Psoas muscle (tissue), 8 donors: Measurements from ENCODE around the gene RGS5. TPM values are rescaled to one million over a fixed set of nuclear protein-coding genes. Genes with fewer than 3 reads are reported as not detected.
A peak's percentile ranks its signal among the peaks of the same experiment; 100 is the strongest.

ENCODE experiments used
- ATAC-seq, 4 donors: fragments of 200-7000 bp; cut with Tn5 transposase; one replicate each; pipeline ENCODE4 v1.9.1; 2020; ENCODE audit warnings: moderate library complexity in 3 of 4, mild to moderate bottlenecking in 2 of 4
- DNase-seq, 2 donors: peaks; one replicate each; pipeline ENCODE4 v3.0.0-alpha.2; 2020
- H3K27ac ChIP-seq: fragments of 200-600 bp; one replicate; pipeline ENCODE4 v1.8.0; 2022
- H3K27me3 ChIP-seq, 3 donors: fragments of 200-600 bp in 1 of 3; one replicate each; pipeline versions ENCODE4 v1.6.1 to v1.8.0; 2013 to 2022; ENCODE audit warnings: low read length in 2 of 3, mild to moderate bottlenecking in 2 of 3, moderate library complexity in 1 of 3; ENCODE audit not compliant: insufficient read depth in 3 of 3
- H3K36me3 ChIP-seq, 2 donors: fragments of 200-600 bp in 1 of 2; one replicate each; pipeline versions ENCODE4 v1.6.1 to v1.8.0; 2013 to 2022; ENCODE audit warnings: low read depth in 1 of 2, mild to moderate bottlenecking in 1 of 2, moderate library complexity in 1 of 2; ENCODE audit not compliant: insufficient read depth in 1 of 2
- H3K4me1 ChIP-seq: fragments of 200-600 bp; one replicate; pipeline ENCODE4 v1.8.0; 2022
- H3K4me3 ChIP-seq: fragments of 200-600 bp; one replicate; pipeline ENCODE4 v1.8.0; 2022; ENCODE audit warnings: mild to moderate bottlenecking
- H3K9me3 ChIP-seq: fragments of 200-600 bp; one replicate; pipeline ENCODE4 v1.8.0; 2022
- CTCF ChIP-seq: fragments of 200-600 bp; IDR thresholded peaks from one replicate; pipeline ENCODE4 v1.8.0; 2022; ENCODE audit warnings: antibody characterized with exemption
- WGBS, 3 donors: extraction: QIAGEN DNeasy Blood & Tissue Kit; methylation state at CpG; one replicate each; pipeline versions ENCODE4 v1.1.6 to v1.1.7; 2013; 5-methylcytosine and 5-hydroxymethylcytosine counted together
- intact Hi-C, 2 donors: fragments of 100-400 bp; cut with DNase I; formaldehyde crosslinking; loops; one replicate each; pipeline versions ENCODE4 v1.11.0 to v1.14.2; 2022
- polyA plus RNA-seq, 3 donors: library from polyadenylated mRNA; stranded (reverse); fragments of 200-250 nt; gene quantifications; one replicate each; pipeline ENCODE4 v1.2.3, GENCODE V29; 2013
- total RNA-seq, 4 donors: library from RNA; stranded (reverse); fragmentation: NEBNext Ultra II Directional in 2 of 4; extraction: Animal tissue kit (Norgen Biotek cat#: 25700) in 2 of 4; gene quantifications; one replicate each; pipeline versions ENCODE4 v1.2.1 to v1.2.4, GENCODE V29; 2021 to 2023
- donor health status: healthy with polysubstance abuse.
- donor health status: DM: no; HTN: no; CAD: no; lungs with moderate emphysema.
- donor health status: Bipolar disorder and iron deficiency.
- donor health status: healthy.
- donor health status: DM: yes; HTN: yes; CAD: no.
- donor health status: DM: no; HTN: no; CAD: no.
- donor health status: DM: no; HTN: no; CAD: no.
- donor health status: DM: yes; HTN: yes; CAD: no.

The RGS5 gene
- total and polyA plus RNA-seq, 7 donors, result 31.0 to 313 (median 109) TPM

- no peak for ATAC-seq
- H3K27me3 ChIP-seq, result peaks cover 0 to under 1% (median 0%) of the 10 kb centered on the region in 3 donors
- peaks cover 2% of the 10 kb centered on the region for H3K4me1 ChIP-seq
- peak overlapping the region; percentile 0 for H3K4me3 ChIP-seq
- no peak for DNase-seq
- no peak overlapping the region for H3K27ac ChIP-seq
- H3K9me3 ChIP-seq, result no peaks in the 10 kb centered on the region
- no peaks in the 10 kb centered on the region for H3K36me3 ChIP-seq
- intact Hi-C loops, result no loop called here
- no peak for TF ChIP-seq CTCF
- WGBS, 3 donors, result 59 to 81% (median 76%) methylated on average over 4 of the region's 4 CpGs
Measured at GRCh38 chr1:163197022-163197421, 5.7 kb downstream of the RGS5 start.

GRCh38 chr1:163196449-163196787 is 6.3 kb downstream of the RGS5 start:
- H3K9me3 ChIP-seq, result no peaks in the 10 kb centered on the region
- DNase-seq, result no peak
- no peak overlapping the region for H3K4me3 ChIP-seq
- no peaks in the 10 kb centered on the region for H3K27me3 ChIP-seq
- intact Hi-C loops, result no loop called here
- TF ChIP-seq CTCF, result no peak
- no peaks in the 10 kb centered on the region for H3K36me3 ChIP-seq
- peaks cover 2% of the 10 kb centered on the region for H3K4me1 ChIP-seq
- ATAC-seq, result no peak
- H3K27ac ChIP-seq, result no peak overlapping the region

- Histone ChIP-seq H3K4me3 (no peak overlapping the region), H3K27ac (no peak overlapping the region), H3K4me1 (peaks cover 2% of the 10 kb centered on the region), H3K9me3 (no peaks in the 10 kb centered on the region), H3K36me3 (no peaks in the 10 kb centered on the region), H3K27me3 (no peaks in the 10 kb centered on the region)
- whole genome bisulfite sequencing, 3 donors, result 63 to 67% (median 66%) methylated on average over 5 of the region's 5 CpGs
- no peak for DNase-seq
- intact Hi-C loops, result no loop called here
- TF ChIP-seq CTCF, result no peak
- ATAC-seq, result peak in 1 of 4 donors; percentile 27
Measured at GRCh38 chr1:163195728-163196448, 6.8 kb downstream of the RGS5 start.

GRCh38 chr1:163191301-163191700 is 11.4 kb downstream of the RGS5 start:
- H3K4me1 ChIP-seq, result peaks cover 2% of the 10 kb centered on the region
- no peaks in the 10 kb centered on the region for H3K9me3 ChIP-seq
- no peak overlapping the region for H3K4me3 ChIP-seq
- intact Hi-C loops, result no loop called here
- no peak overlapping the region for H3K27ac ChIP-seq
- WGBS, 3 donors, result 71 to 93% (median 88%) methylated on average over 1 of the region's 1 CpG
- H3K36me3 ChIP-seq, result no peaks in the 10 kb centered on the region
- TF ChIP-seq CTCF, result no peak
- no peak for ATAC-seq
- H3K27me3 ChIP-seq, result peaks cover 0 to 2% (median 0%) of the 10 kb centered on the region in 3 donors
- DNase-seq, result no peak

GRCh38 chr1:163188947-163189346 is 13.8 kb downstream of the RGS5 start:
- H3K27ac ChIP-seq, result no peak overlapping the region
- DNase-seq (no peak), ATAC-seq (no peak)
- 58 to 71% (median 69%) methylated on average over 3 of the region's 3 CpGs for WGBS, 3 donors
- H3K36me3 ChIP-seq, result no peaks in the 10 kb centered on the region
- no peaks in the 10 kb centered on the region for H3K9me3 ChIP-seq
- intact Hi-C loops, result no loop called here
- H3K27me3 ChIP-seq, result peaks cover 0 to 2% (median 0%) of the 10 kb centered on the region in 3 donors
- no peaks in the 10 kb centered on the region for H3K4me1 ChIP-seq
- TF ChIP-seq CTCF, result no peak
- no peak overlapping the region for H3K4me3 ChIP-seq
